HCT116 (cell line): ENCODE data around the gene CREB3L4. TPM values are rescaled to one million over a fixed set of nuclear protein-coding genes. Genes with fewer than 3 reads are reported as not detected.

Source experiments
- ATAC-seq: fragments of 200-7000 bp; cut with Tn5 transposase; 2 replicates; pipeline ENCODE4 v1.9.1; 2020; ENCODE audit warnings: mild to moderate bottlenecking, moderate library complexity
- BruUV-seq: library from RNA; stranded (reverse); fragments of 400-500 nt; replicated peaks from 2 replicates; lab custom pipeline; 2021; lab: Mats Ljungman, UMichigan
- CTCF ChIA-PET: fragments of 300-600 bp; sonication (Branson Sonifier 250); formaldehyde crosslinking; loops from one replicate; lab custom pipeline; 2021; ENCODE audit warnings: antibody characterized with exemption; lab: Charles Lee
- POLR2A ChIA-PET: fragments of 300-600, 350-600 bp; sonication (Branson Sonifier 250); formaldehyde crosslinking; loops from one replicate; lab custom pipeline; 2021; ENCODE audit warnings: antibody characterized with exemption; lab: Charles Lee
- RAD21 ChIA-PET, 2 experiments: fragments of 300-600 bp; sonication (Branson Sonifier 250); formaldehyde crosslinking; loops; one replicate each; lab custom pipeline; 2023; ENCODE audit warnings: low total read pairs in 2 of 2; ENCODE audit not compliant: uncharacterized antibody in 2 of 2, unreplicated experiment in 2 of 2, low non-redundant PET in 1 of 2; lab: Charles Lee
- DNase-seq: peaks from one replicate; pipeline ENCODE4 v3.0.0-alpha.2; 2010; ENCODE audit warnings: low read depth, low spot score
- H2AFZ ChIP-seq: fragments of 200-600 bp; shearing (Covaris generic), sonication (generic); 2 replicates; pipeline ENCODE4 v1.6.1; 2017; ENCODE audit warnings: low read depth, mixed run types, mixed read lengths, antibody characterized with exemption, low read length; ENCODE audit not compliant: poor library complexity, severe bottlenecking
- H3K27ac ChIP-seq: 2 replicates; pipeline ENCODE4 v1.5.1; 2012; ENCODE audit warnings: low read depth, low read length
- H3K27me3 ChIP-seq: fragments of 200-600 bp; sonication (generic); 2 replicates; pipeline ENCODE4 v1.6.1; 2016; ENCODE audit warnings: mixed run types, low read length, mixed read lengths; ENCODE audit not compliant: insufficient read depth
- H3K36me3 ChIP-seq, 2 experiments: fragments of 200-500 bp in 1 of 2; fragments of 200-600 bp in 1 of 2; sonication (Bioruptor generic) in 1 of 2; sonication (generic) in 1 of 2; 2 replicates each; pipeline versions ENCODE4 v1.5.1 to v1.6.1; 2014 to 2016; ENCODE audit warnings: low read length in 2 of 2, inconsistent platforms in 1 of 2, mixed read lengths in 1 of 2, mixed run types in 1 of 2; ENCODE audit not compliant: insufficient read depth in 2 of 2, control insufficient read depth in 1 of 2
- H3K4me1 ChIP-seq, 2 experiments: fragments of 200-600 bp in 1 of 2; sonication (generic) in 1 of 2; 2 replicates each; pipeline versions ENCODE4 v1.5.1 to v1.6.1; 2012 to 2017; ENCODE audit warnings: low read length in 2 of 2, inconsistent platforms in 1 of 2, mild to moderate bottlenecking in 1 of 2, mixed read lengths in 1 of 2, mixed run types in 1 of 2, moderate library complexity in 1 of 2; ENCODE audit not compliant: insufficient read depth in 2 of 2, control insufficient read depth in 1 of 2
- H3K4me2 ChIP-seq: fragments of 200-600 bp; sonication (generic); 2 replicates; pipeline ENCODE4 v1.6.1; 2017; ENCODE audit warnings: mixed run types, low read length, mixed read lengths
- H3K4me3 ChIP-seq, 2 experiments: fragments of 200-600 bp in 1 of 2; sonication (generic) in 1 of 2; replicated peaks in 1 of 2; 2 replicates each; pipeline ENCODE4 v1.5.1; 2011 to 2016; ENCODE audit warnings: low read length in 2 of 2, control low read depth in 1 of 2, low read depth in 1 of 2, mild to moderate bottlenecking in 1 of 2, mixed read lengths in 1 of 2, mixed run types in 1 of 2
- H3K79me2 ChIP-seq: fragments of 200-600 bp; sonication (generic); 2 replicates; pipeline ENCODE4 v1.6.1; 2017; ENCODE audit warnings: mild to moderate bottlenecking, mixed run types, low read length, moderate library complexity, mixed read lengths; ENCODE audit not compliant: insufficient read depth
- H3K9ac ChIP-seq: fragments of 200-600 bp; sonication (generic); 2 replicates; pipeline ENCODE4 v1.6.1; 2016; ENCODE audit warnings: low read length, mixed read lengths
- H3K9me2 ChIP-seq: fragments of 200-600 bp; sonication (generic), shearing (Covaris generic); 2 replicates; pipeline ENCODE4 v1.6.1; 2017; ENCODE audit warnings: mixed run types, mild to moderate bottlenecking, moderate library complexity; ENCODE audit not compliant: insufficient read depth
- H3K9me3 ChIP-seq, 2 experiments: fragments of 200-500 bp in 1 of 2; fragments of 200-600 bp in 1 of 2; sonication (Bioruptor generic) in 1 of 2; sonication (generic) in 1 of 2; 2 replicates each; pipeline ENCODE4 v1.6.1; 2014 to 2017; ENCODE audit warnings: low read length in 2 of 2, mixed read lengths in 2 of 2, inconsistent platforms in 1 of 2, low read depth in 1 of 2, mild to moderate bottlenecking in 1 of 2, mixed run types in 1 of 2, moderate library complexity in 1 of 2; ENCODE audit not compliant: control insufficient read depth in 1 of 2, insufficient read depth in 1 of 2
- H4K20me1 ChIP-seq: fragments of 200-600 bp; sonication (generic), shearing (Covaris generic); 2 replicates; pipeline ENCODE4 v1.6.1; 2017; ENCODE audit warnings: mixed run types, mild to moderate bottlenecking, moderate library complexity; ENCODE audit not compliant: insufficient read depth
- CEBPB ChIP-seq: IDR thresholded peaks from 2 replicates; pipeline ENCODE4 v1.6.1; 2012; ENCODE audit warnings: low read depth
- CTCF ChIP-seq, 3 experiments: fragments of 200-600 bp in 1 of 3; sonication (generic) in 1 of 3; IDR thresholded peaks in 2 of 3; conservative IDR thresholded peaks in 1 of 3; 2 replicates each; pipeline ENCODE4 v1.5.1; 2012 to 2017; ENCODE audit warnings: low read depth in 2 of 3, low read length in 2 of 3, antibody characterized with exemption in 1 of 3, borderline replicate concordance in 1 of 3, control low read depth in 1 of 3, mild to moderate bottlenecking in 1 of 3, mixed read lengths in 1 of 3, mixed run types in 1 of 3, moderate library complexity in 1 of 3; ENCODE audit not compliant: insufficient read depth in 1 of 3
- EGR1 ChIP-seq: IDR thresholded peaks from 2 replicates; pipeline ENCODE4 v1.6.1; 2012; ENCODE audit warnings: low read depth
- ELF1 ChIP-seq: IDR thresholded peaks from 2 replicates; pipeline ENCODE4 v1.6.1; 2012; ENCODE audit warnings: low read depth, borderline replicate concordance
- EZH2 ChIP-seq: fragments of 200-600 bp; sonication (generic); IDR thresholded peaks from 2 replicates; pipeline ENCODE4 v1.6.1; 2017; ENCODE audit warnings: antibody characterized with exemption, mixed run types
- EZH2phosphoT487 ChIP-seq: fragments of 200-600 bp; IDR thresholded peaks from 2 replicates; pipeline ENCODE4 v1.6.1; 2018; ENCODE audit warnings: antibody characterized with exemption, borderline replicate concordance
- POLR2AphosphoS5 ChIP-seq: IDR thresholded peaks from 2 replicates; pipeline ENCODE4 v1.6.1; 2011; ENCODE audit warnings: mild to moderate bottlenecking, low read depth, low read length, moderate library complexity
- RAD21 ChIP-seq: IDR thresholded peaks from 2 replicates; pipeline ENCODE4 v1.6.1; 2012; ENCODE audit warnings: low read depth, mild to moderate bottlenecking
- SIN3A ChIP-seq: IDR thresholded peaks from 2 replicates; pipeline ENCODE4 v1.6.1; 2012; ENCODE audit warnings: low read depth
- SP1 ChIP-seq: IDR thresholded peaks from 2 replicates; pipeline ENCODE4 v1.6.1; 2012; ENCODE audit warnings: low read depth
- SRF ChIP-seq: IDR thresholded peaks from 2 replicates; pipeline ENCODE4 v1.6.1; 2012; ENCODE audit warnings: low read depth
- TCF7L2 ChIP-seq: IDR thresholded peaks from 2 replicates; pipeline ENCODE4 v1.7.0; 2011; ENCODE audit warnings: borderline replicate concordance, inconsistent platforms; ENCODE audit not compliant: insufficient read depth, insufficient read length; ENCODE audit errors: extremely low read depth
- YY1 ChIP-seq: IDR thresholded peaks from 2 replicates; pipeline ENCODE4 v1.6.1; 2011; ENCODE audit warnings: low read length, low read depth, moderate library complexity, mild to moderate bottlenecking; ENCODE audit not compliant: insufficient replicate concordance; ENCODE audit errors: extremely low read depth
- ZFX ChIP-seq: fragments of 450-650 bp; IDR thresholded peaks from 2 replicates; pipeline ENCODE4 v1.6.1; 2017
- ZNF274 ChIP-seq: fragments of 200-500 bp; sonication (Bioruptor generic); IDR thresholded peaks from 2 replicates; pipeline ENCODE4 v1.6.1; 2014; ENCODE audit warnings: mild to moderate bottlenecking, low read depth, low read length, inconsistent platforms
- intact Hi-C: fragments of 100-400 bp; cut with micrococcal nuclease; formaldehyde crosslinking; loops from 2 replicates; pipeline ENCODE4 v1.10.0; 2022
- total RNA-seq: library from RNA; stranded (reverse); gene quantifications from one replicate; pipeline ENCODE4 v1.2.1, GENCODE V29; 2021; ENCODE audit not compliant: unreplicated experiment

CREB3L4 gene
- total RNA-seq, 1 experiment from 2014 or later, result 15.3 TPM

- TF ChIP-seq EZH2 (no peak), ELF1 (no peak), ZFX (peak; percentile 61), RAD21 (no peak)
These were observed 45.4 kb upstream of the CREB3L4 start (continued) for GRCh38 chr1:153922076-153922971.

- Histone ChIP-seq H3K4me2 (peak within 1 kb of the TSS; percentile 97), H3K27ac (peak within 1 kb of the TSS; percentile 83), H3K79me2 (peaks cover 41% of the 10 kb centered on the region), H3K4me3 (peak within 1 kb of the TSS; percentile 84 to 85), H2AFZ (peak within 1 kb of the TSS; percentile 50), H3K4me1 (peaks cover 16 to 33% of the 10 kb centered on the region in 2 experiments), H3K36me3 (no peaks in the 10 kb centered on the region; a peak in 1 of 4 replicates), H3K9me2 (no peaks in the 10 kb centered on the region), H3K9me3 (no peaks in the 10 kb centered on the region), H3K27me3 (no peaks in the 10 kb centered on the region), H3K9ac (peak within 1 kb of the TSS; percentile 85), H4K20me1 (no peaks in the 10 kb centered on the region)
- intact Hi-C loops, result no loop called here
- BruUV-seq, result TSS peak; percentile 94
- ChIA-PET POLR2A (interaction anchor here (0.9 to 2.0 kb wide), 5 partner anchors 9 to 92 kb away, joined by 3 to 12 read pairs (median 3); partner anchors contain the start of genes DENND4B, RPS27 and SLC39A1), CTCF (interaction anchor here (0.6 to 1.5 kb wide), 3 partner anchors 23 to 197 kb away, joined by 3 to 9 read pairs (median 4); partner anchors contain the start of genes CREB3L4 and DENND4B), RAD21 (interaction anchor here in 1 of 2 experiments (0.6 to 1.9 kb wide), 2 partner anchors 23 to 1888 kb away, joined by 4 read pairs; partner anchors contain the start of gene DENND4B)
- ATAC-seq (peak; percentile 97), DNase-seq (peak; percentile 100)
- TF ChIP-seq TCF7L2 (no peak), SRF (no peak), CEBPB (no peak), EZH2phosphoT487 (no peak), YY1 (peak; percentile 80), SP1 (peak; percentile 100), SIN3A (no peak), CTCF (IDR thresholded peaks at IDR 0.05 in 2 of 3, conservative IDR thresholded peaks at IDR 0.05 in 1 of 3; ENCODE audit: borderline replicate concordance in 1 of 3, insufficient read depth in 1 of 3, low read depth in 2 of 3, low read length in 2 of 3) (no peak), ZFX (0 out of 2 replicates have a peak, but pooled peaks have one; percentile 47), EZH2 (no peak), EGR1 (peak; percentile 91), ELF1 (no peak), ZNF274 (no peak), RAD21 (no peak), POLR2AphosphoS5 (peak; percentile 80)
These were observed 44.5 kb upstream of the CREB3L4 start, which contains the start of gene GATAD2B for GRCh38 chr1:153922972-153923925. TSS of gene GATAD2B (minus strand) at chr1:153922972. CDS start at chr1:153828347, 94,625 bp downstream.
